Measurements from ENCODE around the gene SLC5A11.

Gene SLC5A11

GRCh38 chr16:24846548-24847357 is 990 bp downstream of the SLC5A11 start:
- DNase-seq (ENCODE audit: low read depth) = no peak
- H3K4me3 ChIP-seq (ENCODE audit: low read depth, low read length) = no peak overlapping the region
- no peak for TF ChIP-seq CTCF (IDR thresholded peaks at IDR 0.05; ENCODE audit: control insufficient read depth, extremely low read depth, insufficient read depth)

- H3K4me3 ChIP-seq (ENCODE audit: low read depth, low read length) = no peak overlapping the region
- TF ChIP-seq CTCF (IDR thresholded peaks at IDR 0.05; ENCODE audit: control insufficient read depth, extremely low read depth, insufficient read depth) = no peak
- DNase-seq (ENCODE audit: low read depth) = no peak
These were observed 1.5 kb downstream of the SLC5A11 start for GRCh38 chr16:24847358-24847664.

- no peak for TF ChIP-seq CTCF (IDR thresholded peaks at IDR 0.05; ENCODE audit: control insufficient read depth, extremely low read depth, insufficient read depth)
- DNase-seq (ENCODE audit: low read depth) = no peak
- no peak overlapping the region for H3K4me3 ChIP-seq (ENCODE audit: low read depth, low read length)
These were observed 2.3 kb downstream of the SLC5A11 start for GRCh38 chr16:24848065-24848464.

GRCh38 chr16:24849641-24850040 is 3.9 kb downstream of the SLC5A11 start:
- DNase-seq (ENCODE audit: low read depth) = no peak
- H3K4me3 ChIP-seq (ENCODE audit: low read depth, low read length) = no peak overlapping the region
- TF ChIP-seq CTCF (IDR thresholded peaks at IDR 0.05; ENCODE audit: control insufficient read depth, extremely low read depth, insufficient read depth) = no peak

- no peak for TF ChIP-seq CTCF (IDR thresholded peaks at IDR 0.05; ENCODE audit: control insufficient read depth, extremely low read depth, insufficient read depth)
- DNase-seq (ENCODE audit: low read depth) = no peak
These were observed 4.7 kb downstream of the SLC5A11 start for GRCh38 chr16:24850289-24850938.

GRCh38 chr16:24851700-24852099 is 5.9 kb downstream of the SLC5A11 start:
- no peak for DNase-seq (ENCODE audit: low read depth)
- no peak for TF ChIP-seq CTCF (IDR thresholded peaks at IDR 0.05; ENCODE audit: control insufficient read depth, extremely low read depth, insufficient read depth)
- no peak overlapping the region for H3K4me3 ChIP-seq (ENCODE audit: low read depth, low read length)

More at GRCh38 chr16:24850289-24850938, 4.7 kb downstream of the SLC5A11 start:
- H3K4me3 ChIP-seq (ENCODE audit: low read depth, low read length) = no peak overlapping the region
